Neutrophil (primary cell): ENCODE measurements around the gene SPPL2C.
"Not testable (repeated sequence)": the region's sequence is repeated elsewhere in the genome, so short reads cannot be mapped to it uniquely, and the experiment has no call there.

Experiments used
- H3K27ac ChIP-seq: fragments of 200-600 bp; sonication (generic); 2 replicates; pipeline ENCODE4 v1.5.1; 2016; ENCODE audit warnings: mild to moderate bottlenecking, moderate library complexity
- H3K27me3 ChIP-seq: fragments of 200-600 bp; sonication (generic); 2 replicates; pipeline ENCODE4 v1.6.0; 2016; ENCODE audit warnings: mild to moderate bottlenecking
- H3K36me3 ChIP-seq: fragments of 200-600 bp; sonication (generic); 2 replicates; pipeline ENCODE4 v1.5.1; 2017
- H3K4me1 ChIP-seq, 2 experiments: fragments of 200-600 bp in 1 of 2; sonication (generic) in 1 of 2; 1 replicate in 1 of 2; 2 replicates in 1 of 2; pipeline versions ENCODE4 v1.5.1 to v1.6.1; 2013 to 2016; ENCODE audit warnings: low read depth in 1 of 2, low read length in 1 of 2, mild to moderate bottlenecking in 1 of 2, moderate library complexity in 1 of 2; ENCODE audit not compliant: control insufficient read depth in 1 of 2, insufficient read depth in 1 of 2
- H3K4me3 ChIP-seq, 2 experiments: fragments of 200-600 bp in 1 of 2; sonication (generic) in 1 of 2; 1 replicate in 1 of 2; 2 replicates in 1 of 2; pipeline ENCODE4 v1.5.1; 2013 to 2016; ENCODE audit warnings: low read depth in 1 of 2, low read length in 1 of 2, mild to moderate bottlenecking in 1 of 2, moderate library complexity in 1 of 2
- H3K9me3 ChIP-seq: fragments of 200-600 bp; sonication (generic); 2 replicates; pipeline ENCODE4 v1.5.1; 2016
- CTCF ChIP-seq: fragments of 200-600 bp; sonication (generic); IDR thresholded peaks from 2 replicates; pipeline ENCODE4 v1.5.1; 2016; ENCODE audit warnings: antibody characterized with exemption

SPPL2C gene

GRCh38 chr17:45852535-45853297, 8.0 kb downstream of the SPPL2C start:
- Histone ChIP-seq H3K9me3 (no peaks in the 10 kb centered on the region), H3K36me3 (no peaks in the 10 kb centered on the region), H3K27me3 (peaks cover 42% of the 10 kb centered on the region), H3K4me3 (no peak overlapping the region), H3K4me1 (no peaks in the 10 kb centered on the region), H3K27ac (no peak overlapping the region)
- peak; percentile 54 for TF ChIP-seq CTCF

GRCh38 chr17:45854209-45854608, 9.5 kb downstream of the SPPL2C start:
- Histone ChIP-seq H3K36me3 (no peaks in the 10 kb centered on the region), H3K4me1 (no peaks in the 10 kb centered on the region), H3K27me3 (peaks cover 57% of the 10 kb centered on the region), H3K4me3 (no peak overlapping the region), H3K9me3 (no peaks in the 10 kb centered on the region), H3K27ac (no peak overlapping the region)
- no peak for TF ChIP-seq CTCF

GRCh38 chr17:45855691-45856336, 11.1 kb downstream of the SPPL2C start:
- no peaks in the 10 kb centered on the region for H3K4me1 ChIP-seq
- TF ChIP-seq CTCF = no peak
- H3K36me3 ChIP-seq = no peaks in the 10 kb centered on the region
- no peaks in the 10 kb centered on the region for H3K9me3 ChIP-seq
- H3K27ac ChIP-seq = no peak overlapping the region
- H3K27me3 ChIP-seq = peaks cover 56% of the 10 kb centered on the region
- no peak overlapping the region for H3K4me3 ChIP-seq

GRCh38 chr17:45857977-45858708, 13.5 kb downstream of the SPPL2C start:
- no peak overlapping the region for H3K27ac ChIP-seq
- H3K4me1 ChIP-seq = no peaks in the 10 kb centered on the region
- H3K9me3 ChIP-seq = no peaks in the 10 kb centered on the region
- H3K27me3 ChIP-seq = peaks cover 52% of the 10 kb centered on the region
- no peak for TF ChIP-seq CTCF
- no peak overlapping the region for H3K4me3 ChIP-seq
- no peaks in the 10 kb centered on the region for H3K36me3 ChIP-seq

- H3K27ac ChIP-seq = no peak overlapping the region
- H3K36me3 ChIP-seq = no peaks in the 10 kb centered on the region
- TF ChIP-seq CTCF = no peak
- no peaks in the 10 kb centered on the region for H3K9me3 ChIP-seq
- H3K4me3 ChIP-seq = no peak overlapping the region
- no peaks in the 10 kb centered on the region for H3K4me1 ChIP-seq
- peaks cover 68% of the 10 kb centered on the region for H3K27me3 ChIP-seq
Observed at GRCh38 chr17:45861165-45861564, 16.5 kb downstream of the SPPL2C start.

- H3K9me3 ChIP-seq, H3K4me1 ChIP-seq, H3K4me3 ChIP-seq, H3K27ac ChIP-seq, H3K36me3 ChIP-seq: not testable (repeated sequence)
- H3K27me3 ChIP-seq = peaks cover 77% of the 10 kb centered on the region
Observed at GRCh38 chr17:45862127-45862526, 17.4 kb downstream of the SPPL2C start.
